Left ventricle myocardium inferior (tissue), 1 donor: ENCODE data around the gene NLRP12. TPM values are rescaled to one million over a fixed set of nuclear protein-coding genes. Genes with fewer than 3 reads are reported as not detected.

Experiments used
- DNase-seq: peaks from one replicate; pipeline ENCODE4 v3.0.0-alpha.2; 2020
- H3K27ac ChIP-seq: fragments of 200-600 bp; replicated peaks from 2 replicates; pipeline ENCODE4 v1.8.0; 2021
- H3K27me3 ChIP-seq: fragments of 200-600 bp; 2 replicates; pipeline ENCODE4 v1.8.0; 2021; ENCODE audit warnings: low read depth
- H3K36me3 ChIP-seq: fragments of 200-600 bp; 2 replicates; pipeline ENCODE4 v1.8.0; 2021
- H3K4me1 ChIP-seq: fragments of 200-600 bp; 2 replicates; pipeline ENCODE4 v1.8.0; 2021
- H3K4me3 ChIP-seq: fragments of 200-600 bp; 2 replicates; pipeline ENCODE4 v1.8.0; 2021; ENCODE audit warnings: mild to moderate bottlenecking, moderate library complexity
- H3K9me3 ChIP-seq: fragments of 200-600 bp; replicated peaks from 2 replicates; pipeline ENCODE4 v1.8.0; 2021
- CTCF ChIP-seq: fragments of 200-600 bp; IDR thresholded peaks from 2 replicates; pipeline ENCODE4 v1.8.0; 2021; ENCODE audit warnings: antibody characterized with exemption, mild to moderate bottlenecking, borderline replicate concordance
- intact Hi-C: fragments of 100-400 bp; cut with micrococcal nuclease; formaldehyde crosslinking; loops from one replicate; pipeline ENCODE4 v1.11.0; 2022
- total RNA-seq: library from RNA; stranded (reverse); fragmentation: NEBNext Ultra II Directional; extraction: Animal tissue kit (Norgen Biotek cat#: 25700); gene quantifications from one replicate; pipeline ENCODE4 v1.2.1, GENCODE V29; 2021
- donor health status: DM: no; HTN: yes; CAD: no; lungs with severe emphysema.

Gene NLRP12
- total RNA-seq, 1 donor from 2014 or later = 0.22 TPM

DNA sequence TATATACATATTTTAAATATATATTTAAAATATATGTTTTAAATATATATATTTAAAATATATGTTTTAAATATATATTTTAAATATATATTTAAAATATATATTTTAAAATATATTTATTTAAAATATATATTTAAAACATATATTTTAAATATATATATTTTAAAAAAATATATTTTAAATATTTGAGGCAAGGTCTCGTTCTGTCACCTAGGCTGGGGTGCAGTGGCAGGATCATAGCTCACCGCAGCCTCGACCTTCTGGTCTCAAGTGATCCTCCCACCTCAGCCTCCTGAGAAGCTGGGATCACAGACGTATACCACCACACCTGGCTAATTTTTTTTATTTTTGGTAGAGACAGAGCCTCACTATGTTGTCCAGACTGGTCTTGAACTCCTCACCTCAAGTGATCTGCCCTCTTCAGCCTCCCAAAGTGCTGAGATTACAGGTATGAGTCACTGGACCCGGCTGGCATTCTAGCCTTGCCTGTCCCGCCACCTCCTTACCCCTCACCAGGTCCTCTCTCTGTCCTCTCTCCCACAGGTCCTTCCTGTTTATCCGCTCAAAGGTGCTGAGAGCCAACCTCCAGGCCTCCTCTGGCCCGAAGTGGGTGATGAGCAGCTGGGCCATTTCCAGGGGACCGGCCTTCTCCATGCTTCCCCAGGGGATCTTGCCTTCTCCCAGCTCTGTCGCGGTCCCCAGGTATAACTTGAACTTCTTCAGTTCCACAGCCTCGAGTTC is 564 bp downstream of the NLRP12 start:
- no peaks in the 10 kb centered on the region for H3K9me3 ChIP-seq
- no peaks in the 10 kb centered on the region for H3K4me1 ChIP-seq
- no peak overlapping the region for H3K27ac ChIP-seq
- intact Hi-C loops = no loop called here
- no peaks in the 10 kb centered on the region for H3K36me3 ChIP-seq
- no peak for DNase-seq
- H3K27me3 ChIP-seq = peaks cover 38% of the 10 kb centered on the region
- TF ChIP-seq CTCF = no peak
- H3K4me3 ChIP-seq = peak overlapping the region; percentile 28

- Histone ChIP-seq H3K4me3 (no peak overlapping the region), H3K27me3 (peaks cover 14% of the 10 kb centered on the region), H3K27ac (no peak overlapping the region), H3K9me3 (no peaks in the 10 kb centered on the region), H3K36me3 (no peaks in the 10 kb centered on the region), H3K4me1 (no peaks in the 10 kb centered on the region)
- no peak for DNase-seq
- intact Hi-C loops = no loop called here
- TF ChIP-seq CTCF = no peak
Observed at GRCh38 chr19:53819861-53820260, 4.3 kb downstream of the NLRP12 start.

DNA sequence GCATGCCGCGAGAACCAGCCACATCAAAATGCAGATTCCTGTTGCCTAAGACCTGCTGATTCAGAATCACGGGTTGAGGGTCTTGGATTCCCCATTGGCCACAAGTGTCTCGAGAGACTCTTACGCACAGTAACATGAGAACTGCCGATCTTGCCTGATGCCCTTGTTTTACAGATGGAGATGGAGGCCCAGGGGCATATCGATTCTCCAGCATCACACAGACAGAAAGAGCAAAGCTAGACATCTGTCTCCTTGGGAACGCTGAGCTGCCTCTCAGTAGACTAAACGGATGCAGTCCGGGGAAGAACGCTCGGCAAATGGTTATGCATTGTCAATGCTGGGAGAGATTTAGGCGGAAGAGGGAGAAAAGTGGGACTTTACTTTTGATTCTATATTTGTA is 5.4 kb downstream of the NLRP12 start:
- no peak for DNase-seq
- Histone ChIP-seq H3K9me3 (no peaks in the 10 kb centered on the region), H3K27me3 (peaks cover 3% of the 10 kb centered on the region), H3K27ac (no peak overlapping the region), H3K4me1 (no peaks in the 10 kb centered on the region), H3K4me3 (no peak overlapping the region), H3K36me3 (no peaks in the 10 kb centered on the region)
- TF ChIP-seq CTCF = no peak
- intact Hi-C loops = no loop called here

DNA sequence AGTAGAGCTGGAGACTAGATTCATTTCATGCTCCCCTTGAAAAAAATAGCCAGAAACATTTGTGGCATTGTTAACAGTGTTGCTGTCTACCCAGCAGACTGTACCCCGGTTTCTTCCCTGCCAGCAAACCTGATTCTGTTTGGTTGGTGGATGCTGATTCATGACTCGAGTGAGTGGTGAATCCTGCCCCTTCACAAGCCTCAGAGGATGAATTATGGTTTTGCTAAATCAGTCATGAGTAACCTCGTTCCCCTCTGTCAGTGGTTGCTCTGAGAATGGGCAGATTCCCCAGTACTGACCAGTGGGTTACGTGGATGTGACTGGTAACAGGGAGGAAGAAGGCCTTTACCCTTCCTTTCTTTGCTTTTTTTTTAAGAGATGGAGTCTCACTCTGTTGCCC is 10.1 kb downstream of the NLRP12 start:
- DNase-seq = no peak
- no peak for TF ChIP-seq CTCF
- no peaks in the 10 kb centered on the region for H3K9me3 ChIP-seq
- no peak overlapping the region for H3K4me3 ChIP-seq
- H3K4me1 ChIP-seq = peaks cover 4% of the 10 kb centered on the region
- H3K27me3 ChIP-seq = no peaks in the 10 kb centered on the region
- intact Hi-C loops = no loop called here
- H3K36me3 ChIP-seq = no peaks in the 10 kb centered on the region
- no peak overlapping the region for H3K27ac ChIP-seq

GRCh38 chr19:53812335-53812734 is 11.8 kb downstream of the NLRP12 start:
- TF ChIP-seq CTCF = no peak
- intact Hi-C loops = no loop called here
- DNase-seq = no peak

More at GRCh38 chr19:53812335-53812734, 11.8 kb downstream of the NLRP12 start:
- H3K4me1 ChIP-seq = peaks cover 4% of the 10 kb centered on the region
- H3K4me3 ChIP-seq = no peak overlapping the region
- H3K27ac ChIP-seq = no peak overlapping the region
- H3K27me3 ChIP-seq = no peaks in the 10 kb centered on the region
- no peaks in the 10 kb centered on the region for H3K9me3 ChIP-seq
- H3K36me3 ChIP-seq = no peaks in the 10 kb centered on the region
